Measurements from ENCODE around the gene ABCA2.

ABCA2 gene

DNA sequence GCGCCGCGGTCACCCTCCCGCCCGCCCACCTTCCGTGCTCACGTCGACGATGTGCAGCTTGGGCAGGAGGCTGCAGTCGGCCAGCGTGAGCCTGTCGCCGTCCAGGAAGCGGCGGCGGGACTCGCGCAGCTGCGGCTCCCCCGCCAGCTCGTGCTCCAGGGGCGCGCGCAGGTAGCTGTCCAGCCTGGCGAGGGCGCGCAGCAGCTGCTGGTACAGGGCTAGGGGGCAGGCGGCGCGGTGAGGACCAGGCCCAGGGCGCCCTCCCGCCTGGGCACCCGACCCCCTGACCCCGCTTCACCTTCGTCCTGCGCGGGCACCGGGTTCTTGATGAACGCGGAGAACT lies 33.2 kb downstream of the ABCA2 start:
- no peak for TF ChIP-seq FOXP2 (optimal IDR thresholded peaks at IDR 0.05; ENCODE audit: borderline replicate concordance, extremely low read depth, extremely low read length, insufficient read depth)
- TF ChIP-seq SIN3A (IDR thresholded peaks at IDR 0.05; ENCODE audit: borderline replicate concordance, insufficient read depth, low read length) = no peak
- no peak for TF ChIP-seq POLR2AphosphoS5 (IDR thresholded peaks at IDR 0.05; ENCODE audit: low read depth, low read length)
- no peak for TF ChIP-seq REST (IDR thresholded peaks at IDR 0.05; ENCODE audit: insufficient read depth in 1 of 2, low read depth in 2 of 2, low read length in 2 of 2)
- TF ChIP-seq TAF1 (IDR thresholded peaks at IDR 0.05; ENCODE audit: borderline replicate concordance, insufficient read depth, low read length) = no peak

GRCh38 chr9:136994180-136994887 lies 33.7 kb downstream of the ABCA2 start:
- TF ChIP-seq SIN3A (IDR thresholded peaks at IDR 0.05; ENCODE audit: borderline replicate concordance, insufficient read depth, low read length) (no peak), TAF1 (IDR thresholded peaks at IDR 0.05; ENCODE audit: borderline replicate concordance, insufficient read depth, low read length) (no peak), REST (IDR thresholded peaks at IDR 0.05; ENCODE audit: insufficient read depth in 1 of 2, low read depth in 2 of 2, low read length in 2 of 2) (no peak), POLR2AphosphoS5 (IDR thresholded peaks at IDR 0.05; ENCODE audit: low read depth, low read length) (no peak), FOXP2 (optimal IDR thresholded peaks at IDR 0.05; ENCODE audit: borderline replicate concordance, extremely low read depth, extremely low read length, insufficient read depth) (no peak)

DNA sequence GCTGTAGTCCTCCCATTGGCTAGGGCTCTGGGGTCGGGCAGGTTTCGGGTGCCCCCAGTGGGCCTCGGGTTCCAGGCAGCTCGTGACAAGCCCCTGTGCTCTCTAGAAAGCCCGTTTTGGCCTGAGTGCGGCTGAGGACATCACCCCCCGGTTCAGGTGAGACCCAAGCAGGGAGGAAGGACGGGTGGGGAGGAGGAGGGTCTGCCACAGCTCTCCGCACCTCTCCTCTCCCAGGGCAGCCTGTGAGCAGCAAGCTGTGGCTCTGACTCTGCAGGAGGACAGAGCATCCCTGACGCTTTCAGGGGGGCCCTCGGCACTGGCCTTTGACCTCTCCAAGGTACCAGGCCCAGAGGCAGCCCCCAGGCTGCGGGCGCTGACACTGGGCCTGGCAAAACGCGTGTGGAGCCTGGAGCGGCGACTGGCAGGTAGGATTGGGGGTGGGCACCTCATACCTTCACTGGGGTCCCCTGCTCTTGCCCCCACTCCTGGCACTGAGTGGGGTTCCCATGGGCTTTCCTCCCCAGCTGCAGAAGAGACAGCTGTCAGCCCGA lies 35.1 kb downstream of the ABCA2 start:
- TF ChIP-seq TAF1 (IDR thresholded peaks at IDR 0.05; ENCODE audit: borderline replicate concordance, insufficient read depth, low read length) (no peak), FOXP2 (optimal IDR thresholded peaks at IDR 0.05; ENCODE audit: borderline replicate concordance, extremely low read depth, extremely low read length, insufficient read depth) (no peak), POLR2AphosphoS5 (IDR thresholded peaks at IDR 0.05; ENCODE audit: low read depth, low read length) (no peak), SIN3A (IDR thresholded peaks at IDR 0.05; ENCODE audit: borderline replicate concordance, insufficient read depth, low read length) (no peak), REST (IDR thresholded peaks at IDR 0.05; ENCODE audit: insufficient read depth in 1 of 2, low read depth in 2 of 2, low read length in 2 of 2) (no peak)

DNA sequence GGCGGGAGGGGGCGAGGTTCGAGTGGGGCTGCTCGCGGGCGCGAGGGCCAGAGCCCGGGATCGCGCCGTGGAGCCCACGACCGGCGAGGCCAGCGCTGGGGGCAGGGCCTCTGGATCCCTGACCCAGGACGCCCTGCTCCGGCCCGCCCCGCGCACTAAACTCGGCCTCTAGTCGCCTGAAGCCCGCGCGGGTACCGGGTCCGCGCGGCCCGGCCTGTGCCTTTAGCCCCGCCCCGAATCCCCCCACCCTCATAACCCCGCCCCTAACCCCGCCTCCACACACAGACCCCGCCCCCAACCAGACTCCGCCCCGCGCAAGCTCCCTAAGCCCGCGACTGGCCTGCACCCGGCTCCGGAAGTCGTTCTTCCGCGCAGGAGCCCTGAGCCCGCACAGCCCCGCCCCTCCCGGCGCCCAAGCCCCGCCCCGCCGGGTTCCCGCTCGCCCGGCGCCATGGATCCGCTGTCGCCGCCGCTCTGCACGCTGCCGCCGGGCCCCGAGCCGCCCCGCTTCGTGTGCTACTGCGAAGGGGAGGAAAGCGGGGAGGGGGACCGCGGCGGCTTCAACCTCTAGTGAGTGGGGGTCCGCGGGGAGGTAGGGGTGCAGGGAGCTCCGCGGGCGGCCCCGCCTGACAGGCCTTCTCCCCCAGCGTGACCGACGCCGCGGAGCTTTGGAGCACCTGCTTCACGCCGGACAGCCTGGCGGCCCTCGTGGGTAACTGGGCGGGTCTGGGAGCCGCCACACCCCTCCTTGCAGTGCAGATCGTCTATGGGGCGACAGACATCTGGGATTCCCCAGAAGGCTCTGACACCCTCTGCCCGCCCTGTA lies 35.8 kb downstream of the ABCA2 start, which contains the start of gene PAXX:
TSS of gene PAXX (plus strand) at position 430 of the 826 bp plus-strand sequence. CDS start at position 452, 22 bp downstream.
- TF ChIP-seq POLR2AphosphoS5 (IDR thresholded peaks at IDR 0.05; ENCODE audit: low read depth, low read length) (peak; percentile 61; the same call in 1 of the 2 replicates), REST (IDR thresholded peaks at IDR 0.05; ENCODE audit: insufficient read depth in 1 of 2, low read depth in 2 of 2, low read length in 2 of 2) (no peak)

Data from PFSK-1 (cell line).